ENCODE results near the gene MEP1A.

MEP1A gene

DNA sequence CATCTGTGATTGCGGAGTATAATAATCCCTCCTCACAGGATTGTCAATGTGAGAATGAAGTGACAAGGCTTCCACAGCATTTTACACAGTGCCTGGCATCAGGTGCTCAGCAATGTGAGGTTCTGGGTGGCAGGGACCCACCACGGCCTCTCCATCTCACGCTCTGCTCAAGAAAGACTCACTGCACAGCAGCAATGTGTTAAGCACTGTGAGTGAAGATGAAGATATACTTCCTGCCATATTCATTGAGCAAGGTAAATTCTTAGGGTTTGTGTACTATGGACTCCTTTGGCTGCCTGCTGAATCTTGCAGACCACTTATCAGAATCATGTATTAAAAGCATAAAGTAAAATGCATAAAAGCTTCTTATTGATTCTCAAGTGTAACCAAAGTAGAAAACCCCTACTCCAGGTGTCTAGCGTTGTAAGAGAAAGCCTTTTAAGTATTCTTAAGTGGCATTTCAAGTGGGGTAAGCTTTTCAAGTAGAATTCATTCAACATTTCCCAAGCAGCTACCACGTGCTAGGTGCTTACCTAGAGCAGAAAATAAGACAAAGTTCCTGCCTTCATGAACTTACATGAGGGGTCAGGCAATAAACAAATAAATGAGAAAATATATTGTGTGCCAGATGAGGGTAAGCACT lies 17.0 kb upstream of the MEP1A start:
- Histone ChIP-seq H3K27me3 (ENCODE audit: insufficient read depth, poor library complexity, severe bottlenecking) (no peaks in the 10 kb centered on the region), H3K4me1 (ENCODE audit: insufficient read depth, poor library complexity, severe bottlenecking) (no peaks in the 10 kb centered on the region), H3K36me3 (ENCODE audit: low read depth) (no peaks in the 10 kb centered on the region), H3K9me3 (ENCODE audit: severe bottlenecking) (no peaks in the 10 kb centered on the region), H3K4me3 (ENCODE audit: severe bottlenecking) (no peak overlapping the region), H3K27ac (ENCODE audit: poor library complexity, severe bottlenecking) (no peak overlapping the region)
- ATAC-seq (ENCODE audit: low read depth) (no peak), DNase-seq (ENCODE audit: low spot score) (no peak)
- TF ChIP-seq, protein P1, sequence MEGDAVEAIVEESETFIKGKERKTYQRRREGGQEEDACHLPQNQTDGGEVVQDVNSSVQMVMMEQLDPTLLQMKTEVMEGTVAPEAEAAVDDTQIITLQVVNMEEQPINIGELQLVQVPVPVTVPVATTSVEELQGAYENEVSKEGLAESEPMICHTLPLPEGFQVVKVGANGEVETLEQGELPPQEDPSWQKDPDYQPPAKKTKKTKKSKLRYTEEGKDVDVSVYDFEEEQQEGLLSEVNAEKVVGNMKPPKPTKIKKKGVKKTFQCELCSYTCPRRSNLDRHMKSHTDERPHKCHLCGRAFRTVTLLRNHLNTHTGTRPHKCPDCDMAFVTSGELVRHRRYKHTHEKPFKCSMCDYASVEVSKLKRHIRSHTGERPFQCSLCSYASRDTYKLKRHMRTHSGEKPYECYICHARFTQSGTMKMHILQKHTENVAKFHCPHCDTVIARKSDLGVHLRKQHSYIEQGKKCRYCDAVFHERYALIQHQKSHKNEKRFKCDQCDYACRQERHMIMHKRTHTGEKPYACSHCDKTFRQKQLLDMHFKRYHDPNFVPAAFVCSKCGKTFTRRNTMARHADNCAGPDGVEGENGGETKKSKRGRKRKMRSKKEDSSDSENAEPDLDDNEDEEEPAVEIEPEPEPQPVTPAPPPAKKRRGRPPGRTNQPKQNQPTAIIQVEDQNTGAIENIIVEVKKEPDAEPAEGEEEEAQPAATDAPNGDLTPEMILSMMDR (IDR thresholded peaks at IDR 0.05; ENCODE audit: poor library complexity, severe bottlenecking): no peak

DNA sequence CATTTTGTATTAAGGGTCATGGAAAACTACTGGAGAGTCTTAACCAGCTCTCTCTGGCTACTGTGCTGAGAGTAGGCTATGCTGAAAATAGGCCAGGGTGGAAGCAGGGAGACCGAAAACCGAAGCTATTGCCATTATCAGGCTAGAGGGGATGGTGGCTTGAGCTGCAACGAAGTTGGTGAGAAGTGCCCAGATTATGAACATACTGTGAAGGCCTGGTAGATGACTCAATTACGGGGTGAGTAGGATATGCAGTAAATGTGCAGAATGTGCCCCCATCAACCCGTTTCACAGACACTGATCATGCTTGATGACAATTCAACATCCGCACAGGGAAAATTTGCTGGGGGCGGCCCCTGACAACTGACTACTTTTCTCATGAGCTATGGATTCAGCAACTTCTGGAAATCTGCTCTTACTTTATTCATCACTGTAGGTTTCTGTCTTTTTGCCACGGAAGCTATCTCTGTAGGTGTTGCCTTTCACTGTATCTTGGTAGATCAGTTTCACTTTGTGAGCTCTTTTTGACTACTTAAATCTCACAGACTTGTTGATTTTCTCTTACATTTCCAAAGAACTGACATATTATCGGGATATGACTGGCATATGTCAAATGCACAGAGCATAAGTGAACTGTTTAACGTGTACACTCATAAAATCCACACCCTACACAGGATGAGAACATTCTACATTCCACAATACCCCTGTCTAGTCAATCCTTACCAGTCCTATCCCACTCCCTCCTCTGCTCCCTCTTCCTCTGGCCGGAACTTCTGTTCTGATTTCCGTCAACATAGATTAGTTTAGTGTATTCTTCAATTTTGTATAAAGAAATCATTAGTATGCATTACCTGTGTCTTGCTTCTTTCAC lies 15.5 kb upstream of the MEP1A start:
- Histone ChIP-seq H3K36me3 (ENCODE audit: low read depth) (no peaks in the 10 kb centered on the region), H3K4me1 (ENCODE audit: insufficient read depth, poor library complexity, severe bottlenecking) (no peaks in the 10 kb centered on the region), H3K27me3 (ENCODE audit: insufficient read depth, poor library complexity, severe bottlenecking) (no peaks in the 10 kb centered on the region), H3K4me3 (ENCODE audit: severe bottlenecking) (no peak overlapping the region), H3K9me3 (ENCODE audit: severe bottlenecking) (no peaks in the 10 kb centered on the region), H3K27ac (ENCODE audit: poor library complexity, severe bottlenecking) (no peak overlapping the region)
- no peak for ATAC-seq (ENCODE audit: low read depth)
- no peak for DNase-seq (ENCODE audit: low spot score)
- TF ChIP-seq, protein P1 (IDR thresholded peaks at IDR 0.05; ENCODE audit: poor library complexity, severe bottlenecking): no peak

DNA sequence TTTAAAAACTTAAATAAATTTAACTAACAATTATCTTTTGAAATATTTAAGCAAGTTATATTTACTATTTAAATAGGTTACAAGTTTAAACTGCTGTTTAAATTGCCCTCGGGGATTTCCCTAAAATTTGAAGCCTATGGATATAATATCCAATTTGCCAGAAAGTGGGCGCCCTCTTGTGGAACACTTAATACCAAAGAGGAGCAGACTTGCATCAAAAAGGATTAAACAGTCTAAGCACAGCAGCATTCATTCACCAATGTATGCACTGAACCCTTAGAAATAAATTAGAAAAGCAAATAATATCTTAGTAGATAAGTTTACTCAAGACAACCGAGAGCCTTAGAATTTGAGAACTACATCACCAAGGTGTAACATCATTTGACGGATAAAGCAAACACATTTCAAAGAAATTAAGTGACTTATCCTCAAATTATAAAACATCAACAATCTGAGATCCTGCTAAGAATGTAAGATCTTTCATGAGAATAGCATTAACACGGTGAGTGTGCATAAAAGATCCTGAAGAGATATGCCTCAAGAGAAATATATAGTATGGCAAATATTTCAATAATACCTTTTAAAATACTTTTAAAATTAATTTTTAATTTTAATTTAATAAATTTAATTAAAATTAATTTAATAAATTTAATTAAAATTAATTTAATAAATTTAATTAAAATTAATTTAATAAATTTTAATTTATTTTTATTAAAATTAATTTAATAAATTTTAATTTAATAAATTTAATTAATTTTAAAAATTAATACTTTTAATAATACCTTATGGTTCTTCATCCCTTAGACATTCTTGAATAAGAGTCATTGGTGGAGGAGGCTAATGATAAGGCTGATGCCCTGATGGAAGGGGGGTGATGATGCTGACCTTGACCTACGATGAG lies 11.5 kb upstream of the MEP1A start:
- Histone ChIP-seq H3K36me3 (ENCODE audit: low read depth) (no peaks in the 10 kb centered on the region), H3K27ac (ENCODE audit: poor library complexity, severe bottlenecking) (no peak overlapping the region), H3K4me3 (ENCODE audit: severe bottlenecking) (no peak overlapping the region), H3K4me1 (ENCODE audit: insufficient read depth, poor library complexity, severe bottlenecking) (no peaks in the 10 kb centered on the region), H3K27me3 (ENCODE audit: insufficient read depth, poor library complexity, severe bottlenecking) (no peaks in the 10 kb centered on the region), H3K9me3 (ENCODE audit: severe bottlenecking) (no peaks in the 10 kb centered on the region)
- DNase-seq (ENCODE audit: low spot score) (no peak), ATAC-seq (ENCODE audit: low read depth) (peak; percentile 56; the same call in 1 of the 3 replicates)
- TF ChIP-seq, protein P1 (IDR thresholded peaks at IDR 0.05; ENCODE audit: poor library complexity, severe bottlenecking): peak; percentile 90

DNA sequence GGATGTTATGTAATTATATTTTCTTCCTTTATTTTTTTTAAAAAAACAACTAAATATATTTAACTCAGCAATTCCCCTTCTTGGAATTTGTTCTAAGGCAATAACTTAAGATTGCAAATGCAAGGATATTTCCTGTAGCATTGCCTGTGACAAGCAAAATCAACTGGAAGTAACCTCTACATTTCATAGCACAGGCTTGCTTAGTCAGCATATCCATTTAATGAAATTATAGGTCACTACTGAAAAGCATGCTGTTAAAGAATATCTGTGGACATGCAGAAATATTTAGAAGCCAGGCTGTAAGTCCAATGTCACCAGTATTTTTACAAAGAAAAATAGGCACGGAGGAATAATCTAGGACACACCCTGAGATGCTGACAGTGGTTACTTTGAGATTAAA lies 8.7 kb upstream of the MEP1A start:
- H3K36me3 ChIP-seq (ENCODE audit: low read depth): no peaks in the 10 kb centered on the region
- no peak overlapping the region for H3K27ac ChIP-seq (ENCODE audit: poor library complexity, severe bottlenecking)
- H3K27me3 ChIP-seq (ENCODE audit: insufficient read depth, poor library complexity, severe bottlenecking): no peaks in the 10 kb centered on the region
- TF ChIP-seq, protein P1 (IDR thresholded peaks at IDR 0.05; ENCODE audit: poor library complexity, severe bottlenecking): no peak
- H3K4me1 ChIP-seq (ENCODE audit: insufficient read depth, poor library complexity, severe bottlenecking): no peaks in the 10 kb centered on the region
- no peak overlapping the region for H3K4me3 ChIP-seq (ENCODE audit: severe bottlenecking)
- DNase-seq (ENCODE audit: low spot score): no peak
- ATAC-seq (ENCODE audit: low read depth): no peak
- no peaks in the 10 kb centered on the region for H3K9me3 ChIP-seq (ENCODE audit: severe bottlenecking)
